ENCODE measurements around the gene SMYD3.

DNA sequence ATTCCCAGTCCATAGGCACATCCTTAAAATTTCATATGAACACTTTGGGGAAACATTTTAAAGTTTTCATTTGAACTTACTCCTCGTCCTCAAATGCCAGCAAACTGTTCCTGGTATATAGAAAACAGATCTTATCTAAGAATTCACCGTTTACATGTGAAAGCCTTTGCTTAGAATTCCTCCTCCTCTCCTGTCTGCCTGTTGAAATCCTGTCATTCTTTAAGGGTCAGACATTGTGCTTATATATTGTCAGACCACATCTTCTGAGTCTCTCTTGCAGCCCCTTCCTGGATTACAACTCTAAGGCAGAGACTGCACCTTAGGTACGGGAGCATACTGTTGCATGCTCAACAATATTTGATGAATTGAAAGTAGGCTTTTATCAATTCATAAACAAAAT is 239.7 kb downstream of the SMYD3 start:
- TF ChIP-seq, protein P1, sequence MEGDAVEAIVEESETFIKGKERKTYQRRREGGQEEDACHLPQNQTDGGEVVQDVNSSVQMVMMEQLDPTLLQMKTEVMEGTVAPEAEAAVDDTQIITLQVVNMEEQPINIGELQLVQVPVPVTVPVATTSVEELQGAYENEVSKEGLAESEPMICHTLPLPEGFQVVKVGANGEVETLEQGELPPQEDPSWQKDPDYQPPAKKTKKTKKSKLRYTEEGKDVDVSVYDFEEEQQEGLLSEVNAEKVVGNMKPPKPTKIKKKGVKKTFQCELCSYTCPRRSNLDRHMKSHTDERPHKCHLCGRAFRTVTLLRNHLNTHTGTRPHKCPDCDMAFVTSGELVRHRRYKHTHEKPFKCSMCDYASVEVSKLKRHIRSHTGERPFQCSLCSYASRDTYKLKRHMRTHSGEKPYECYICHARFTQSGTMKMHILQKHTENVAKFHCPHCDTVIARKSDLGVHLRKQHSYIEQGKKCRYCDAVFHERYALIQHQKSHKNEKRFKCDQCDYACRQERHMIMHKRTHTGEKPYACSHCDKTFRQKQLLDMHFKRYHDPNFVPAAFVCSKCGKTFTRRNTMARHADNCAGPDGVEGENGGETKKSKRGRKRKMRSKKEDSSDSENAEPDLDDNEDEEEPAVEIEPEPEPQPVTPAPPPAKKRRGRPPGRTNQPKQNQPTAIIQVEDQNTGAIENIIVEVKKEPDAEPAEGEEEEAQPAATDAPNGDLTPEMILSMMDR (IDR thresholded peaks at IDR 0.05) = no peak
- TF ChIP-seq POLR2A (IDR thresholded peaks at IDR 0.05) = no peak
